OCI-LY7 (cell line): ENCODE data around the gene PTPN14. TPM values are rescaled to one million over a fixed set of nuclear protein-coding genes. Genes with fewer than 3 reads are reported as not detected.

Experiments used
- BruUV-seq: library from RNA; stranded (reverse); fragments of 400-500 nt; replicated peaks from 2 replicates; lab custom pipeline; 2021; lab: Mats Ljungman, UMichigan
- CTCF ChIA-PET: fragments of 300-600 bp; sonication (Branson Sonifier 250); formaldehyde crosslinking; loops from one replicate; lab custom pipeline; 2022; ENCODE audit warnings: antibody characterized with exemption; ENCODE audit not compliant: unreplicated experiment; lab: Charles Lee
- POLR2A ChIA-PET: fragments of 300-600 bp; sonication (Branson Sonifier 250); formaldehyde crosslinking; loops from one replicate; lab custom pipeline; 2022; ENCODE audit warnings: antibody characterized with exemption; lab: Charles Lee
- DNase-seq: peaks from one replicate; pipeline ENCODE4 v3.0.0-alpha.2; 2015; ENCODE audit warnings: low spot score
- H2AFZ ChIP-seq: fragments of 200-600 bp; sonication (generic), shearing (Covaris generic); 2 replicates; pipeline ENCODE4 v1.6.1; 2014; ENCODE audit warnings: mild to moderate bottlenecking, antibody characterized with exemption, low read length, moderate library complexity
- H3K27ac ChIP-seq: fragments of 200-600 bp; sonication (generic); 2 replicates; pipeline ENCODE4 v1.5.1; 2014; ENCODE audit warnings: mixed run types, low read depth, mild to moderate bottlenecking, moderate library complexity, low read length, inconsistent platforms; ENCODE audit not compliant: poor library complexity, severe bottlenecking
- H3K36me3 ChIP-seq: fragments of 200-600 bp; sonication (generic); 2 replicates; pipeline ENCODE4 v1.6.1; 2014; ENCODE audit warnings: mild to moderate bottlenecking, antibody characterized with exemption, low read length, moderate library complexity, mixed read lengths; ENCODE audit not compliant: insufficient read depth
- H3K4me1 ChIP-seq: fragments of 200-600 bp; sonication (generic); 2 replicates; pipeline ENCODE4 v1.5.1; 2014; ENCODE audit warnings: mild to moderate bottlenecking, low read length; ENCODE audit not compliant: insufficient read depth, poor library complexity, severe bottlenecking
- H3K4me2 ChIP-seq: fragments of 200-600 bp; sonication (generic); 2 replicates; pipeline ENCODE4 v1.6.1; 2014; ENCODE audit warnings: mild to moderate bottlenecking, low read length
- H3K4me3 ChIP-seq: fragments of 200-600 bp; sonication (generic); 2 replicates; pipeline ENCODE4 v1.5.1; 2014; ENCODE audit warnings: mild to moderate bottlenecking, low read depth, low read length; ENCODE audit not compliant: poor library complexity, severe bottlenecking
- H3K79me2 ChIP-seq: fragments of 200-600 bp; sonication (generic); 2 replicates; pipeline ENCODE4 v1.6.1; 2016; ENCODE audit warnings: low read depth, mild to moderate bottlenecking, low read length, moderate library complexity, mixed read lengths; ENCODE audit not compliant: insufficient read depth
- H3K9me2 ChIP-seq: fragments of 200-600 bp; sonication (generic); 2 replicates; pipeline ENCODE4 v1.6.1; 2016; ENCODE audit warnings: mild to moderate bottlenecking, low read length, mixed read lengths; ENCODE audit not compliant: insufficient read depth
- H3K9me3 ChIP-seq: fragments of 200-600 bp; sonication (generic); 2 replicates; pipeline ENCODE4 v1.6.1; 2014; ENCODE audit warnings: mild to moderate bottlenecking, mixed run types, low read length, mixed read lengths
- H4K20me1 ChIP-seq: fragments of 200-600 bp; sonication (generic); 2 replicates; pipeline ENCODE4 v1.6.1; 2014; ENCODE audit warnings: mild to moderate bottlenecking, antibody characterized with exemption, low read length, moderate library complexity, mixed read lengths; ENCODE audit not compliant: insufficient read depth
- EZH2phosphoT487 ChIP-seq: fragments of 200-600 bp; sonication (generic); IDR thresholded peaks from 2 replicates; pipeline ENCODE4 v1.6.1; 2018; ENCODE audit warnings: low read depth, borderline replicate concordance, mild to moderate bottlenecking, mixed run types, antibody characterized with exemption, low read length, moderate library complexity, mixed read lengths
- intact Hi-C: fragments of 100-400 bp; cut with micrococcal nuclease; formaldehyde crosslinking; loops from one replicate; pipeline ENCODE4 v1.10.0; 2022; ENCODE audit not compliant: unreplicated experiment
- total RNA-seq, 2 experiments: library from RNA; depleted of rRNA in 1 of 2; stranded (reverse); fragments of >200 nt in 1 of 2; shearing (Covaris generic) in 1 of 2; gene quantifications; 2 replicates each; pipeline ENCODE4 v1.2.3, GENCODE V29; 2014 to 2022
- TF ChIP-seq, protein P1 (sequence below): fragments of 200-600 bp; sonication (generic); conservative IDR thresholded peaks from 2 replicates; pipeline ENCODE4 v1.5.1; 2014; ENCODE audit warnings: mild to moderate bottlenecking, antibody characterized with exemption, low read length, moderate library complexity, mixed read lengths

Gene PTPN14
- total RNA-seq, 2 experiments from 2014 or later, result not detected

GRCh38 chr1:214532070-214532469 lies 19.3 kb downstream of the PTPN14 start:
- H3K36me3 ChIP-seq, result no peaks in the 10 kb centered on the region
- no peak overlapping the region for H3K4me3 ChIP-seq
- no peaks in the 10 kb centered on the region for H3K79me2 ChIP-seq
- H3K9me2 ChIP-seq, result no peaks in the 10 kb centered on the region
- no TSS peak for BruUV-seq
- intact Hi-C loops, result no loop called here
- no peak overlapping the region for H3K27ac ChIP-seq
- H3K4me2 ChIP-seq, result no peak overlapping the region
- CTCF ChIA-PET, result no interaction called here
- H4K20me1 ChIP-seq, result no peaks in the 10 kb centered on the region
- no peaks in the 10 kb centered on the region for H3K9me3 ChIP-seq
- no peaks in the 10 kb centered on the region for H3K4me1 ChIP-seq
- H2AFZ ChIP-seq, result no peak overlapping the region
- POLR2A ChIA-PET, result no interaction called here
- no peak for TF ChIP-seq EZH2phosphoT487
- TF ChIP-seq, protein P1, sequence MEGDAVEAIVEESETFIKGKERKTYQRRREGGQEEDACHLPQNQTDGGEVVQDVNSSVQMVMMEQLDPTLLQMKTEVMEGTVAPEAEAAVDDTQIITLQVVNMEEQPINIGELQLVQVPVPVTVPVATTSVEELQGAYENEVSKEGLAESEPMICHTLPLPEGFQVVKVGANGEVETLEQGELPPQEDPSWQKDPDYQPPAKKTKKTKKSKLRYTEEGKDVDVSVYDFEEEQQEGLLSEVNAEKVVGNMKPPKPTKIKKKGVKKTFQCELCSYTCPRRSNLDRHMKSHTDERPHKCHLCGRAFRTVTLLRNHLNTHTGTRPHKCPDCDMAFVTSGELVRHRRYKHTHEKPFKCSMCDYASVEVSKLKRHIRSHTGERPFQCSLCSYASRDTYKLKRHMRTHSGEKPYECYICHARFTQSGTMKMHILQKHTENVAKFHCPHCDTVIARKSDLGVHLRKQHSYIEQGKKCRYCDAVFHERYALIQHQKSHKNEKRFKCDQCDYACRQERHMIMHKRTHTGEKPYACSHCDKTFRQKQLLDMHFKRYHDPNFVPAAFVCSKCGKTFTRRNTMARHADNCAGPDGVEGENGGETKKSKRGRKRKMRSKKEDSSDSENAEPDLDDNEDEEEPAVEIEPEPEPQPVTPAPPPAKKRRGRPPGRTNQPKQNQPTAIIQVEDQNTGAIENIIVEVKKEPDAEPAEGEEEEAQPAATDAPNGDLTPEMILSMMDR, result no peak
- no peak for DNase-seq

DNA sequence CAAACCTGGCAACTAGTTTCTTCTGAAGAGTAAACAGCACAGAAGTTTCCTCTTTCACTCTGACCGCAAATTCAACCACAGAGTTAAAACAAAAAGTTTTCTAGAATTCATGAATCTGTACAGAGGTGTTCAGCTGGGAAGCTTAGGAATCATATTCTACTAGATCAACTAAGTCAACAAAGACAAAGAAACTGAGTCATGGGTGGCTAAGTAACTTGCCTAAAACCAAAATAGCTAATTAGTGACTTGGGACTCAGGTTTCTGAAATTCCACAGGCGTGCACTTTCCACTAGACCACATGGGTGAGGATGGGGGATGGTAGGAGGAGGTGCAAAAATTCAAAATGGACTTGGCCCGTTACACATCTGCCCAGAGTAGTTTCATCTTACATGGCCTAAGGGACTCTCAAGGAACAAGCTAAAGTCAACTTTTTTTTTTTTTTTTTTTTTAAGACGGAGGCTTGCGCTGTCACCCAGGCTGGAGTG lies 25.8 kb downstream of the PTPN14 start:
- Histone ChIP-seq H3K4me2 (no peak overlapping the region), H3K9me3 (no peaks in the 10 kb centered on the region), H3K27ac (no peak overlapping the region), H4K20me1 (no peaks in the 10 kb centered on the region), H3K9me2 (no peaks in the 10 kb centered on the region), H3K4me1 (no peaks in the 10 kb centered on the region), H3K4me3 (no peak overlapping the region), H3K36me3 (no peaks in the 10 kb centered on the region), H2AFZ (no peak overlapping the region), H3K79me2 (no peaks in the 10 kb centered on the region)
- intact Hi-C loops, result no loop called here
- no TSS peak for BruUV-seq
- no peak for TF ChIP-seq EZH2phosphoT487
- TF ChIP-seq, protein P1, result no peak
- no peak for DNase-seq
- ChIA-PET POLR2A (interaction anchor here (0.6 to 0.7 kb wide), 2 partner anchors 352 to 1051 kb away, joined by 5 read pairs; no protein-coding TSS in a partner anchor), CTCF (no interaction called here)

GRCh38 chr1:214524824-214525223 lies 26.6 kb downstream of the PTPN14 start:
- ChIA-PET POLR2A (no interaction called here), CTCF (no interaction called here)
- Histone ChIP-seq H3K79me2 (no peaks in the 10 kb centered on the region), H3K4me1 (no peaks in the 10 kb centered on the region), H2AFZ (no peak overlapping the region), H3K27ac (no peak overlapping the region), H3K9me2 (no peaks in the 10 kb centered on the region), H3K9me3 (no peaks in the 10 kb centered on the region), H3K4me2 (no peak overlapping the region), H4K20me1 (no peaks in the 10 kb centered on the region), H3K4me3 (no peak overlapping the region), H3K36me3 (no peaks in the 10 kb centered on the region)
- intact Hi-C loops, result no loop called here
- no peak for DNase-seq
- BruUV-seq, result no TSS peak
- no peak for TF ChIP-seq EZH2phosphoT487
- TF ChIP-seq, protein P1, result no peak
